Smooth muscle cell (in vitro differentiated cells): ENCODE results near the gene TBX4. TPM values are rescaled to one million over a fixed set of nuclear protein-coding genes. Genes with fewer than 3 reads are reported as not detected.

ENCODE experiments used
- DNase-seq: peaks from one replicate; lab custom pipeline; 2025; ENCODE audit not compliant: unreplicated experiment; lab: John Stamatoyannopoulos, UW
- H2AFZ ChIP-seq: fragments of 200-600 bp; sonication (generic); 2 replicates; pipeline ENCODE4 v1.6.0; 2016; ENCODE audit warnings: antibody characterized with exemption, low read depth, mild to moderate bottlenecking
- H3F3A ChIP-seq: fragments of 200-600 bp; sonication (generic); 2 replicates; pipeline ENCODE4 v1.6.0; 2017; ENCODE audit warnings: antibody characterized with exemption, low read depth
- H3K27ac ChIP-seq: fragments of 200-600 bp; sonication (generic); 2 replicates; pipeline ENCODE4 v1.5.1; 2016; ENCODE audit warnings: low read depth, mild to moderate bottlenecking
- H3K27me3 ChIP-seq: fragments of 200-600 bp; sonication (generic); 2 replicates; pipeline ENCODE4 v1.6.1; 2016; ENCODE audit warnings: low read depth, mild to moderate bottlenecking
- H3K36me3 ChIP-seq: fragments of 200-600 bp; sonication (generic); 2 replicates; pipeline ENCODE4 v1.5.1; 2016; ENCODE audit warnings: low read depth
- H3K4me1 ChIP-seq: fragments of 200-600 bp; sonication (generic); 2 replicates; pipeline ENCODE4 v1.5.1; 2016; ENCODE audit warnings: low read depth
- H3K4me2 ChIP-seq: fragments of 200-600 bp; sonication (generic); 2 replicates; pipeline ENCODE4 v1.6.0; 2016; ENCODE audit warnings: mild to moderate bottlenecking
- H3K4me3 ChIP-seq: fragments of 200-600 bp; sonication (generic); 2 replicates; pipeline ENCODE4 v1.5.1; 2016; ENCODE audit warnings: mild to moderate bottlenecking
- H3K79me2 ChIP-seq: fragments of 200-600 bp; sonication (generic); 2 replicates; pipeline ENCODE4 v1.6.0; 2016; ENCODE audit warnings: low read depth, mild to moderate bottlenecking
- H3K9ac ChIP-seq: fragments of 200-600 bp; sonication (generic); 2 replicates; pipeline ENCODE4 v1.6.0; 2016; ENCODE audit warnings: low read depth
- H3K9me3 ChIP-seq: fragments of 200-600 bp; sonication (generic); replicated peaks from 2 replicates; pipeline ENCODE4 v1.5.1; 2016; ENCODE audit warnings: low read depth
- H4K20me1 ChIP-seq: fragments of 200-600 bp; sonication (generic); 2 replicates; pipeline ENCODE4 v1.6.0; 2016; ENCODE audit warnings: low read depth
- WGBS: methylation state at CpG from one replicate; pipeline ENCODE4 v1.1.7; 2016; ENCODE audit warnings: low lambda C conversion rate; 5-methylcytosine and 5-hydroxymethylcytosine counted together
- polyA plus RNA-seq: library from polyadenylated mRNA; unstranded; fragments of >200 nt; fragmentation: Nextera tagmentation; extraction: Ambion mirVana; gene quantifications from 2 replicates; pipeline ENCODE4 v1.2.1, GENCODE V29; 2016
- total RNA-seq: library from RNA; depleted of rRNA; stranded (reverse); fragments of >200 nt; gene quantifications from 2 replicates; pipeline ENCODE4 v1.2.3, GENCODE V29; 2014
- TF ChIP-seq, protein P1 (sequence below): fragments of 200-600 bp; sonication (generic); IDR thresholded peaks from 2 replicates; pipeline ENCODE4 v1.5.1; 2017; ENCODE audit warnings: borderline replicate concordance, mild to moderate bottlenecking, antibody characterized with exemption; ENCODE audit not compliant: insufficient read depth, poor library complexity, severe bottlenecking

TBX4 gene
- total and polyA plus RNA-seq, 2 experiments from 2014 or later = 14.1 to 22.7 TPM

DNA sequence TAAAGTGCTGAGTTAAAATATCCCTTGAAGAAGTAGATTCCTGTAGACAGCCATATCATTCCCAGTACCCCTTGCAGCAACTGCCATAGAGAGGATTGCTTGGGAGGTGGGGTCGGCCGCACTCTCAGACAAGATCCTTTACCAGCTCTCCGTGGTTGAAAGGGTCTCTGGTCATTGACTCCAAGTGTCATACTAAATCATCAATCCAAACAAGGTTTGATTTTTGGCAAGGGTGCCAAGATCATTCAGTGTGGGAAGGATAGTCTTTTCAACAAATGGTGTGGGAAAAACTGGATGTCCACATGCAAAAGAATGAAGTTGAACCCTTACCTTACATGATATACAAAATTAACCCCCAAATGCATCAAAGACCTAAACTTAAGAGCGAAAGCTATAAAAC is 30.8 kb upstream of the TBX4 start:
- H2AFZ ChIP-seq = no peak overlapping the region
- no peaks in the 10 kb centered on the region for H3K9me3 ChIP-seq
- H3K27ac ChIP-seq = no peak overlapping the region
- no peaks in the 10 kb centered on the region for H4K20me1 ChIP-seq
- no peaks in the 10 kb centered on the region for H3K27me3 ChIP-seq
- DNase-seq = no peak
- no peaks in the 10 kb centered on the region for H3F3A ChIP-seq
- H3K79me2 ChIP-seq = no peaks in the 10 kb centered on the region
- H3K4me1 ChIP-seq = no peaks in the 10 kb centered on the region
- H3K4me2 ChIP-seq = no peak overlapping the region
- 93% methylated on average over 4 of the region's 4 CpGs for WGBS
- H3K36me3 ChIP-seq = no peaks in the 10 kb centered on the region
- TF ChIP-seq, protein P1, sequence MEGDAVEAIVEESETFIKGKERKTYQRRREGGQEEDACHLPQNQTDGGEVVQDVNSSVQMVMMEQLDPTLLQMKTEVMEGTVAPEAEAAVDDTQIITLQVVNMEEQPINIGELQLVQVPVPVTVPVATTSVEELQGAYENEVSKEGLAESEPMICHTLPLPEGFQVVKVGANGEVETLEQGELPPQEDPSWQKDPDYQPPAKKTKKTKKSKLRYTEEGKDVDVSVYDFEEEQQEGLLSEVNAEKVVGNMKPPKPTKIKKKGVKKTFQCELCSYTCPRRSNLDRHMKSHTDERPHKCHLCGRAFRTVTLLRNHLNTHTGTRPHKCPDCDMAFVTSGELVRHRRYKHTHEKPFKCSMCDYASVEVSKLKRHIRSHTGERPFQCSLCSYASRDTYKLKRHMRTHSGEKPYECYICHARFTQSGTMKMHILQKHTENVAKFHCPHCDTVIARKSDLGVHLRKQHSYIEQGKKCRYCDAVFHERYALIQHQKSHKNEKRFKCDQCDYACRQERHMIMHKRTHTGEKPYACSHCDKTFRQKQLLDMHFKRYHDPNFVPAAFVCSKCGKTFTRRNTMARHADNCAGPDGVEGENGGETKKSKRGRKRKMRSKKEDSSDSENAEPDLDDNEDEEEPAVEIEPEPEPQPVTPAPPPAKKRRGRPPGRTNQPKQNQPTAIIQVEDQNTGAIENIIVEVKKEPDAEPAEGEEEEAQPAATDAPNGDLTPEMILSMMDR = no peak
- no peak overlapping the region for H3K9ac ChIP-seq
- no peak overlapping the region for H3K4me3 ChIP-seq

DNA sequence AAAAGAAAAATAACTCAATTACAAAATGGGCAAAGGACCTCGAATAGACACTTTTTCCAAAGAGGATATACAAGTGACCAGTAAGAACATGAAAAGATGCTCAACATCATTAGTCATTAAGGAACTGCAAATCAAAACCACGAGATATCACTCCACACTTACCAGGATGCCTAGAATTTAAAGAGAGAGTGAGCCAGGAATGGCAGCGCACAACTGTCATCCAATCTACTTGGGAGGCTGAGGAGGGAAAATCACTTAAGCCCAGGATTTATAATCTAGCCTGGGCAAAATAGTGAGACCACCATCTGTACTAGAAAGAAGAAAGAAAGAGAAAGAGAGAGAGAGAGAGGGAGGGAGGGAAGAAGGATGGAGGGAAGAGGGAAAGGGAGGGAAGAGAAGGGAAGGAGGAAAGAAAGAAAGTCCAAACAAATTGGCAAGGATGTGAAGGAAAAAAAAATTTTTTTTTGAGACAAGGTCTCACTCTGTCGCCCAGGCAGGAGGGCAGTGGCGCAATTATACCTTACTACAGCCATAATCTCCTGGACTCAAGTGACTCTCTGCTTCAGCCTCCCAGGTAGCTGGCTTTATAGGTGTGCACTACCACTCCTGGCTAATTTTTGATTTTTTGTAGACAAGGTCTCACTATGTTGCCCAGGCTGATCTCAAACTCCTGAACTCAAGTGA is 30.0 kb upstream of the TBX4 start:
- Histone ChIP-seq H3K4me3 (no peak overlapping the region), H3K9ac (no peak overlapping the region), H4K20me1 (no peaks in the 10 kb centered on the region), H3K79me2 (no peaks in the 10 kb centered on the region), H3K36me3 (no peaks in the 10 kb centered on the region), H3K4me2 (no peak overlapping the region), H3K27ac (no peak overlapping the region), H2AFZ (no peak overlapping the region), H3K27me3 (no peaks in the 10 kb centered on the region), H3F3A (no peaks in the 10 kb centered on the region), H3K9me3 (no peaks in the 10 kb centered on the region), H3K4me1 (no peaks in the 10 kb centered on the region)
- TF ChIP-seq, protein P1 = no peak
- no peak for DNase-seq
- WGBS = 60% methylated on average over 5 of the region's 5 CpGs

DNA sequence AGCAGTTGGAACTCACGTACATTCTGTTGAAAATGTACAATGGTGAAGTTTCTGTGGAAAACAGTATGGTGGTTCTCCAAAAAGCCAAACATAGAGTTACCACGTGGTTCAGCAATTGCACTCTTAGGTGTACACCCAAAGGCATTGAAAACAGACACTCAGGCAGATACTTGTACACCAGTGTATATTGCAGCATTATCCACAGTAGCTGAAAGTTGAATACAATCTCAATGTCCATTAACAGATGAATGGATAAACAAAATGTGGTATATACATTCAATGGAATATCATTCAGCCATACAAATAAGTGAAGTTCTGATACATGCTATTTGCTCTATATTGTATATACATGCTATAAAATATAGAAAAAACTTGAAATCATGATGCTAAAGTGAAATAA is 29.4 kb upstream of the TBX4 start:
- Histone ChIP-seq H3K27ac (no peak overlapping the region), H3K79me2 (no peaks in the 10 kb centered on the region), H3K9ac (no peak overlapping the region), H3K4me2 (no peak overlapping the region), H3K4me3 (no peak overlapping the region), H3K27me3 (no peaks in the 10 kb centered on the region), H2AFZ (no peak overlapping the region), H3K4me1 (no peaks in the 10 kb centered on the region), H3F3A (no peaks in the 10 kb centered on the region), H3K36me3 (no peaks in the 10 kb centered on the region), H4K20me1 (no peaks in the 10 kb centered on the region), H3K9me3 (no peaks in the 10 kb centered on the region)
- WGBS = 50% methylated on average over 2 of the region's 2 CpGs
- TF ChIP-seq, protein P1 = no peak
- no peak for DNase-seq
